Measurements from ENCODE around the gene ARFGAP1.
"Not testable (repeated sequence)": the region's sequence is repeated elsewhere in the genome, so short reads cannot be mapped to it uniquely, and the experiment has no call there.

Gene ARFGAP1

GRCh38 chr20:63322146-63322932 lies 49.7 kb downstream of the ARFGAP1 start:
- no peak for DNase-seq

DNA sequence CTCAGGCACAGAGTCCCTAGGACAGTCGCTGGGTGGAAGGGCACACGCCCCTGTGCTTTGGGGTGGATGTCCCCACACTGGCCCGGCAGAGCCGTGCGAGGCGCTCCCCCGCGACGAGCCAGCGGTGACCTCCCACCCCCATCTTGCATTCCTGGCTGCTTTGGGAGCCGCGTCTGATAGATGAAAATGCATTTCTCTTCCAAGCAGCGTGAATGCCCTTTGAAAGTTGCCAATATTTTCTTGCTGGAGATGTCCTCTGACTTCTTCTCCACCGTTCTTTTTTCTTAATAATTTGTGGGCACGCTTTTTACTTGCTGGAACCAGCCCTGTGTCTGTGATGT lies 50.3 kb downstream of the ARFGAP1 start:
- DNase-seq, result no peak

DNA sequence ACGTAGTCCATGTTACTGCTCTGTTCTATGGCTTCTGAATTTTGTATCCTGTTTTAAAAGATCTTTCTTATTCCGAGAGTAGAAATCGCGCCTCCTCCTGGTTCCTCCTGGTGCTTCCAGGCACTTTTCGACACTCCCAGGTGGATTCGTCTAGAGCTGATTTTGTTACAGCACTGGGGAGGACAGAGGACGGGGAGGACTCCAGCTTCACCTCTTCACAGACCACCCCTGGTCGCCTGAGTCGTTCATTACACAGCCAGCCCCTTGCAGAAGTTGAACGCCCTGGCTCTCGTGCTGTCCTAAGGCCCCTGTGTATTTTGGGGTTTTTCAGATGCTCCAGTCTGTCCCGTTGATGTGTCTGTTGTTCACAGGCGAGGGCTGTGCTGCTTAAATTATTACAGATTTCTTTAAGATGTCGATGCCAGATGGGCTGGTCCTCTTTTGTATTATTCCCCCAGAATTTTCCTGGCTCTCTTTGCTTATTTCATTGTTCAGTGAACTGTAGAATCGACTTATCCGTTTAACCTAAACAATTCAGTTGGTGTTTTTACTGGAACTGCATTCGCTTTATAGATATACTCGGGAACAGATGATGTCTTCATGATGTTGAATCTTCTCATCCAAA lies 50.9 kb downstream of the ARFGAP1 start:
- no peak for DNase-seq

GRCh38 chr20:63325021-63325471 lies 52.4 kb downstream of the ARFGAP1 start:
- DNase-seq, result no peak

- DNase-seq, result no peak
These were observed 53.1 kb downstream of the ARFGAP1 start for GRCh38 chr20:63325554-63326313.

GRCh38 chr20:63326314-63327230 lies 54.0 kb downstream of the ARFGAP1 start:
- no peak for DNase-seq

- no peak for DNase-seq
These were observed 54.7 kb downstream of the ARFGAP1 start for GRCh38 chr20:63327231-63327745.

- DNase-seq, result no peak
These were observed 55.5 kb downstream of the ARFGAP1 start for GRCh38 chr20:63328026-63328700.

DNA sequence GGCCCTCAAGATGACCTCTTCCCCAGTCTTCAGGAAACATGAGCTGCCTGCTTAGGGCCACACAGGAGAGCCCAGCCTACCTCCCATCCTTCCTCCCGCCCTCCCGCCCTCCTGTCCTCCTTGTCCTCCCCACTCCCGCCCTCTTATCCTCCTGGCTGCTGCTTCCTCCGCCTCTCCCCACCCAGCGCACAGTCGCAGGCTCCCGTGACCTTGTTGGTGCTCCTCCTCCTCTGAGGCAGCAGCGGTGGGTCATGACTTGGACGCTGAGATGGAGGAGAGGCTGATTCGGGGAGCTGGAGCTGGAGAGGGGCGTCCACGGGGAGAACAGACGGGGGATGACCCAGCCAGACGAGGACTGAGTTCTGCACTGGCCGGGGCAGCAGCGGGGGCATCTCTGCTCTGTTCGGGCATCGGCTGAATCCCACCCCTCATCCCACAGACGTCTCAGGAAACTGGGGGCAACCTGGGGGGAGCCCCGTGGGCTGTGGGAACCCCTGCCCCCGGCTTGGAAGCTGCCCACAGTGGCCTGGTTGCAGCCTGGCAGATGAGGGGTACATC lies 56.2 kb downstream of the ARFGAP1 start:
- DNase-seq, result no peak

- no peak for DNase-seq
These were observed 56.9 kb downstream of the ARFGAP1 start for GRCh38 chr20:63329331-63330083.

DNA sequence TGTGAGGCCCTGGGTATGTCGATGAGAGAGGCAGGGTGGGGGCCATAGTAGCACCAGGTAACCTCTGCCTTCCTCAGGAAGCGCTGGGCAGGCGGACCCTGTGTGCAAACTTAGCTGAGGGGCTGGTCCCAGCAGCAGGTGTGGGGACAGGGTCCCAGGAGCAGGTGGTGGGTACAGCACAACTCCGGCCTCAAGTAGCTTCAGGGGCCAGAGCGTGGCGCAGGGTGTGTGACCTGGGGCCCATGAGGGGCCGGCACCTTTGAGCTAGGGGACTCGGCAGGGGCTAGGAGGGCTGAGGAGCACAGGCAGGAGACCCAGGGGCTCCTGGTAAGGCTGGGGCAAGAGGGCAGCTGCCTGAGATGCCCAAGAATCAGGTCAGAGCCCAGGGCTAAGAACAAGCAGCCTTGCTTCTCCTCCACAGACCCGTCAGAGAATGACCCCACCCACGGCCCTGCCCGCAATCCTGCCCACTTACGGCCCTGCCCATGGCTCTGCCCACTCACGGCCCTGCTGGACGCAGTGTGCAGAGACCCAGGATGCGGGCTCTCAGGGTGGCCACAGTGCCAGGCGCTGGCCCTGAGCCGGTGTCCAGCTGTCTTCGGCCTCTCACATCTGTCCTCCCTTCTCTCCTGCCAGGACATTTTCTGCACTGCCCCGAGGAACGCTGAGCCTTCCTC lies 57.6 kb downstream of the ARFGAP1 start:
- DNase-seq, result no peak

DNA sequence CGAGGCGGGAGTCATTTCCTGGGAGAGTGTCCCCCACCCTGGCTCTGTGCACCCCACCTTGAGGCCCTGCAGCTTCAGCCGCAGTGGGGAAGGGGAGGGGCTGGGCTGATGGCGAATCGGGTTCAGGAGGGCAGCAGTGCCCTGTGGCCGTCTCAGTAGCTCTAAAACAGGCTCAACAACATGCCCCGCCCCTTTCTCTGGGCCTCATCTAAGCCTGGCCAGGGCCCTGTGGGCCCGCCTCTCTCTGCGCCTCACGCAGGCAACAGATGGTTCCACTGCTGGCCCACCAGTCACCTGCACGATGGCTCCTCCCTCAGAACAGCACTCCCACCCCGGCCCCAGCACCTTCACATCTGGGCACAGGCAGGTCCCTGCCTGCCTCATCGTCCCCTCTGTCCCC lies 58.3 kb downstream of the ARFGAP1 start:
- DNase-seq, result no peak

DNA sequence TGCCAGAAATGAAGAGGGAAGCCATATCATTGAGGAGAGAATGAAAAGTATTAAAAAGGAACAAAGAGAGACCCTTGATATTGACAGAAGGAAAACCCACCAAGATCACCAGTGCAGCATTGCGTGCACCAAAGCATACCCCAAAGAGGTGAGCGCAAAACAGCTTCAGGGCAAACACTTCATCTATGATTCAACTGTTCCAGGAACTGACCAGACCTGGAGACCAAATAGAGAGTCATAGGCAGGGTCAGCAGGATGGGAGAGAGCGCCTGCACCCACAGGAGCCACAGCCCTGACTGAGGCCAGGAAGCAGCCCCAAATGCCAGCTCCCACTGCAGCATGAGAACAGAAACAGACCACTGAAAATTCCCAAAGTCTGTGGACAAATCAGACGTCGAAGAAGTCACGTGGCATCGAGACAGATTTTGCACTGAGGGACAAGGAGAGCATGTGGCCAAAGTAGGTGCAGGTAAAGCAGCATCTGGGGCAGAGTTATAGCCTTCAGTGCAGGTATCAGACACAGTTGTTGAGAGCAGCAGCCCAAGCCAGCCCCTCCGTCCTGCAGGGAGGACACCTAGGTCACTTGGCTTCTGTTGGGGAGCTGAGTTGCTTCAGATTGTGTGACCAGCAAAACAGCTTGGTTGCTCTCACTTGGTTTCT lies 59.3 kb downstream of the ARFGAP1 start:
- DNase-seq, result no peak

- DNase-seq, result no peak
These were observed 60.1 kb downstream of the ARFGAP1 start for GRCh38 chr20:63332488-63333240.

GRCh38 chr20:63333241-63333836 lies 60.7 kb downstream of the ARFGAP1 start:
- DNase-seq, result no peak

DNA sequence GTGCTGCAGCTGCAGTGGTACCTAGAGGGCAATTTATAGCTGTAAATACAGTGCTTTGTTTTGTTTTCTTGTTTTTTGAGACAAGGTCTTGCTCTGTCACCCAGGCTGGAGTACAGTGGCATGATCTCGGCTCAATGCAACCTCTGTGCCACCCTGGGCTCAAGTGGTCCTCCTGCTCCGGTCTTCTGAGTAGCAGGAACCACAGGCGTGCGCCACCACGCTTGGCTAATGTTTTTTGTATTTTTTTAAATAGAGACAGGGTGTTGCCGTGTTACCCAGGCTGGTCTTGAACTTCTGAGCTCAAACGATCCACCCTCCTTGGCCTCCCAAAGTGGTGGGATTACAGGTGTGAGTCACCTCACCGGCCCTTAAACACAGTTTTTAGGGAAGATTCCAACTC lies 61.7 kb downstream of the ARFGAP1 start:
- DNase-seq, result no peak

- DNase-seq, result not testable (repeated sequence)
These were observed 62.4 kb downstream of the ARFGAP1 start for GRCh38 chr20:63335060-63335459.

DNA sequence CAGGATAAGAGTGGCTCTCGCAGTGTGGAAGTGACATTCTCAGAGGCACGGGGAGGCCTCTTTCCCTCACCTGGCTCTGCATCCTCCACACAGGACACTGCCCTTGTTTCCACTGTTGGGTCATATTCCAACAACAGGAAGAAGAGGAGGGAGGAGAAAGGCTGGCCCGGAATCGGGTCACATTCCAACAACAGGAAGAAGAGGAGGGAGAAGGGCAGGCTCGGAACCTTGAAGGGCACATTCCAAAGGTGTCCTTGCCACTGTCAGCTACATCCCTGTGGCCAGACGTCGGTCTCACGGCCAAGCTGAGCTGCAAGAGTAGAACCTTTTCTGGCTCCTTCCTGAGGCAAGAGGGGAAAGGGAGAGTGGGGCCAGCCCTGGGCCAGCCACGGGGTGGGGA lies 63.1 kb downstream of the ARFGAP1 start:
- no peak for DNase-seq
